Mucosa of descending colon (tissue), 3 donors: ENCODE measurements around the gene KCNA10. TPM values are rescaled to one million over a fixed set of nuclear protein-coding genes. Genes with fewer than 3 reads are reported as not detected.
A peak's percentile ranks its signal among the peaks of the same experiment; 100 is the strongest.
"Not testable (repeated sequence)": the region's sequence is repeated elsewhere in the genome, so short reads cannot be mapped to it uniquely, and the experiment has no call there.

Source experiments
- ATAC-seq: fragments of 200-7000 bp; cut with Tn5 transposase; one replicate; pipeline ENCODE4 v1.9.1; 2020; ENCODE audit warnings: mild to moderate bottlenecking, moderate library complexity
- DNase-seq, 3 donors: peaks; one replicate each; pipeline ENCODE4 v3.0.0-alpha.2; 2020
- H3K36me3 ChIP-seq: fragments of 200-600 bp; one replicate; pipeline ENCODE4 v1.8.0; 2021; ENCODE audit warnings: low read depth, mild to moderate bottlenecking
- H3K4me1 ChIP-seq: fragments of 200-600 bp; one replicate; pipeline ENCODE4 v1.8.0; 2021; ENCODE audit warnings: low read depth, mild to moderate bottlenecking
- H3K4me3 ChIP-seq: fragments of 200-600 bp; one replicate; pipeline ENCODE4 v1.8.0; 2021; ENCODE audit warnings: mild to moderate bottlenecking
- H3K9me3 ChIP-seq: fragments of 200-600 bp; one replicate; pipeline ENCODE4 v1.8.0; 2021; ENCODE audit warnings: mild to moderate bottlenecking
- intact Hi-C, 2 donors: fragments of 100-400 bp; cut with DNase I in 1 of 2; cut with micrococcal nuclease in 1 of 2; formaldehyde crosslinking; loops; one replicate each; pipeline versions ENCODE4 v1.11.0 to v1.11.1; 2022; cut with DNase I, micrococcal nuclease
- total RNA-seq, 3 donors: library from RNA; stranded (reverse); fragmentation: NEBNext Ultra II Directional in 2 of 3; extraction: Animal tissue kit (Norgen Biotek cat#: 25700) in 2 of 3; gene quantifications; one replicate each; pipeline versions ENCODE4 v1.2.1 to v1.2.4, GENCODE V29; 2021 to 2023
- TF ChIP-seq, protein P1 (sequence below): fragments of 200-600 bp; IDR thresholded peaks from one replicate; pipeline ENCODE4 v1.8.0; 2022; ENCODE audit warnings: antibody characterized with exemption, mild to moderate bottlenecking
- donor health status: DM: no; HTN: no; CAD: no; lungs with moderate emphysema.
- donor health status: DM: no; HTN: no; CAD: no.
- donor health status: DM: no; HTN: yes; CAD: no.

KCNA10 gene
- total RNA-seq, 3 donors from 2014 or later, result not detected

DNA sequence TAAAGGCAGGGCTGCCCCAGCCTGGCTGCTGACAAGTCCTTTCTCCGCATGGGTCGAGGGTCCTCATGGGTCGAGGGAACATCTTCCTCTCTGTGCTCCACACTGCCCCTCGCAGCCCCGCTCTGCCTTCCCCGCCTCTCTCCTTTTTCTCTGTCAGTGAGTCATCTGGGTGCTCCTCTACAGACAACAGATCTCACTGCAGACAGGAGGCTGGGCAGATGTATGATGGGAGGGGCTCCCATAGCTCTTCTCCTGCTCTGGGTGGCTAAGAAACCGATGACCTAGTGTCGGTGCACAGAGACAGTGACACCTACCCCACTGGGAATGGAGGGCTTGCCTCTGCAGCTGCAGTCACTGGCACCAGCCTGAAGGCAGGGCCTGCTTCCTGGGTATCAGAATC lies 5.5 kb downstream of the KCNA10 start:
- Histone ChIP-seq H3K36me3 (no peaks in the 10 kb centered on the region), H3K9me3 (no peaks in the 10 kb centered on the region), H3K4me3 (no peak overlapping the region), H3K4me1 (no peaks in the 10 kb centered on the region)
- DNase-seq (no peak), ATAC-seq (no peak)
- intact Hi-C loops, result no loop called here
- TF ChIP-seq, protein P1, sequence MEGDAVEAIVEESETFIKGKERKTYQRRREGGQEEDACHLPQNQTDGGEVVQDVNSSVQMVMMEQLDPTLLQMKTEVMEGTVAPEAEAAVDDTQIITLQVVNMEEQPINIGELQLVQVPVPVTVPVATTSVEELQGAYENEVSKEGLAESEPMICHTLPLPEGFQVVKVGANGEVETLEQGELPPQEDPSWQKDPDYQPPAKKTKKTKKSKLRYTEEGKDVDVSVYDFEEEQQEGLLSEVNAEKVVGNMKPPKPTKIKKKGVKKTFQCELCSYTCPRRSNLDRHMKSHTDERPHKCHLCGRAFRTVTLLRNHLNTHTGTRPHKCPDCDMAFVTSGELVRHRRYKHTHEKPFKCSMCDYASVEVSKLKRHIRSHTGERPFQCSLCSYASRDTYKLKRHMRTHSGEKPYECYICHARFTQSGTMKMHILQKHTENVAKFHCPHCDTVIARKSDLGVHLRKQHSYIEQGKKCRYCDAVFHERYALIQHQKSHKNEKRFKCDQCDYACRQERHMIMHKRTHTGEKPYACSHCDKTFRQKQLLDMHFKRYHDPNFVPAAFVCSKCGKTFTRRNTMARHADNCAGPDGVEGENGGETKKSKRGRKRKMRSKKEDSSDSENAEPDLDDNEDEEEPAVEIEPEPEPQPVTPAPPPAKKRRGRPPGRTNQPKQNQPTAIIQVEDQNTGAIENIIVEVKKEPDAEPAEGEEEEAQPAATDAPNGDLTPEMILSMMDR, result no peak

DNA sequence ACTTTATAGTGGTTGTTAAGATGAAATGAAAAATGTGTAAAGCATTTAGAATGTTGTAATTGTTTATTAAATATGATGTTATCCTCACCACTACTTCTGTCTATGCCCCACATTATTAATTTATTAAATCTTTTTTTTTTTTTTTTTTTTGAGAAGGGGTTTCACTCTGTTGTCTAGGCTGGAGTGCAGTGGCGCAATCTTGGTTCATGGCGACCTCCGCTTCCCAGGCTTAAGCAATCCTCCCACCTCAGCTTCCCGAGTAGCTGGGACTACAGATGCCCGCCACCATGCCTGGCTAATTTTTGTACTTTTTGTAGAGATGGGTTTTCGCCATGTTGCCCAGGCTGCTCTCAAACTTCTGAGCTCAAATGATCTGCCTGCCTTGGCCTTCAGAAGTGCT lies 7.5 kb downstream of the KCNA10 start:
- H3K4me3 ChIP-seq, result no peak overlapping the region
- DNase-seq (no peak), ATAC-seq (no peak)
- H3K9me3 ChIP-seq, result no peaks in the 10 kb centered on the region
- no peaks in the 10 kb centered on the region for H3K4me1 ChIP-seq
- H3K36me3 ChIP-seq, result no peaks in the 10 kb centered on the region
- TF ChIP-seq, protein P1, result no peak
- intact Hi-C loops, result no loop called here

DNA sequence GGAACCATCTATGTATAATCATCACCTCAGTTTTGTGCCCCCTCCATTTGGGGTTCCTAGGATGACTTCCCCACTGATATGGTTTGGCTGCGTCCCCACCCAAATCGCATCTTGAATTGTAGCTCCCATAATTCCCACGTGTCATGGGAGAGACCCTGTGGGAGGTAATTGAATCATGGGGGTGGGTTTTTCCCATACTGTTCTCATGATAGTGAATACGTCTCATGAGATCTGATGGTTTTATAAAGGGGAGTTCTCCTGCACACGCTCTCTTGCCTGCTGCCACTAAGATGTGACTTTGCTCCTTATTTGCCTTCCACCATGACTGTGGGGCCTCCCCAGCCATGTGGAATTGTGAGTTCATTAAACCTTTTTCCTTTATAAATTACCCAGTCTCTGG lies 8.1 kb downstream of the KCNA10 start:
- H3K9me3 ChIP-seq, H3K4me1 ChIP-seq, intact Hi-C loops, H3K4me3 ChIP-seq, DNase-seq, H3K36me3 ChIP-seq, ATAC-seq: not testable (repeated sequence)

DNA sequence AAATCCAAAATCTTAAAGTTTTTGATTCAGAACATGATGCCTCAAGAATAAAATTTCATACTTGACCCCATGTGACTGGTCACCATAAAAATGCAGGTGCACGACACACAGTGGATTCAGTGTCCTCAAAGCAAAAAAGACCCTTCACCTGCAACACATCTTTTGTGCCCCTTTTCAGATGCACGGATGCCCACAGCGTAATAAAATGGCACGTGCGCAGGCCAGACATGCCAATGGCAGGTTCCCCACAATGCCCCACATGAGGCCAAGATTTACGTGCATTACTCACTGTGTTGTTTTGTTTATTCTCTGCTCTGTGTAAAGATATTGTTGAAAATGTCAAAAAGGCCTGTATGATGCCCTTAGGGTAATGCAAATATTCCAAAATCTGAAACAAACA lies 9.3 kb downstream of the KCNA10 start:
- H3K36me3 ChIP-seq, result no peaks in the 10 kb centered on the region
- DNase-seq (no peak), ATAC-seq (no peak)
- H3K4me1 ChIP-seq, result no peaks in the 10 kb centered on the region
- no peaks in the 10 kb centered on the region for H3K9me3 ChIP-seq
- intact Hi-C loops, result no loop called here
- H3K4me3 ChIP-seq, result no peak overlapping the region
- TF ChIP-seq, protein P1, result no peak

DNA sequence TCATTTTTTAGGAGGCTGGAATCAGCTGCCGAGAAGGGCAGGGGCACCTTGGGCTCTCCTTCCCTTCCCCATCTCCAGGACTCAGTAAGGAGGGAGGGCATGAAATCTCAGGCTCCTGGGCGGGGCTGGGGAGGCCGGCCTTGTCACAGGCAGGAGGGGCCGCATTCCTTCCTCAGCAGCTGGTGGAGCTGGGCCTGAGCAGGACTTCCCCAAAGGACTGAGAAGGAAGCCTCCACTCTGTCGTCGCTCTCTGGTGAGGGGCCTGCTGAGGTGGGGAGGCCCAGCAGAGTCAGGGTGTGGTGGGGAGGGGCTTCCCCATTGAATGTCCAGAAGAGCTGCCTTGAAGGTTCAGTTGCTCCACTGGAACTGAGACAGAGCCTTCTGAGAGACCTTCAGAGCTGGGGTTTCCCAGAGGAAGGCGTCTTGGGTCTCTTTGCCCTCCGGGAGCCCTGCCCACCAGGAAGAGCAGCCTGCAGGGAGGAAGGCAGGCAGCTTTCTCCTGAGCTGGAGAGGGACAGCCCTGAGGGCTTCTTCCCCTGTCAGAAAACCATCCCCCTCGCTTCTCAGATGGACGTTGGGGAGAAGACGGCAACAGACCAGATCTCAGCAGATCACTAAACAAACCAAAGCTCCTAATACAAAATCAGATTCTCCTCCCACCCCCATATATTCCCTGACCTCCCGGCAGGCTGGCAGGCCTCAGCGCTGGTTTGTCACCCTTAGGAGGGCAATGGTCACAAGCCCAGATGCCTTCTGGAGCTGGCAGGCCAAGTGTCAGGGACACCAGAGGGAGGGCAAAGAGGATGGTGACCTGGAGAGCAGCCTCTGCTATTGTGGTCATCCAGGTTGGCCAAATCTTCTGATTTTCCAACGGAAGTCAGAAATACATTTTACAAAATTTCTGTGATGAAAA lies 10.7 kb downstream of the KCNA10 start:
- DNase-seq, result peak in 2 of 3 donors; percentile 31 to 36
- Histone ChIP-seq H3K4me3 (no peak overlapping the region), H3K36me3 (no peaks in the 10 kb centered on the region), H3K9me3 (no peaks in the 10 kb centered on the region), H3K4me1 (no peaks in the 10 kb centered on the region)
- intact Hi-C loops, result no loop called here
- ATAC-seq, result peak; percentile 66
- TF ChIP-seq, protein P1, result no peak

DNA sequence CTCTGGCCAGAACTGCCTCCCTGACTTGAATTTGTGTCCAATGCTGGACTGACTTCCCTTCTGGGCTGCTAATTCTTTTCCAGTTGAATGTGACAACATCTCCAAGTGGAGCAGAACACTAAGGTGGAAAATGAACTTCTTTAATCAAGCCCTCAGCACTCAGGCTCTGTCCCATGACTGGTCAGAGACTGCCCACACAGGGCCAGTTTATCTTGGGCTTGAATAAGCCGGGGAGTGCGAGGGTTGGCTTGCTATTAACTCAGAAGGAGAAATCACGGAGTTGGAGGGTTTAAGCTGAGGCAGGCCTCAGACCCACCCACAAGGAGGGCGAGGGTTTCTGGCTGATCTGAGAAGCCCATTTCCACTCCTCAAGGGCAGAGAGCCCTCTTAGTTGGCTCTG lies 12.4 kb downstream of the KCNA10 start:
- DNase-seq (no peak), ATAC-seq (no peak)
- H3K4me1 ChIP-seq, result no peaks in the 10 kb centered on the region
- no peaks in the 10 kb centered on the region for H3K9me3 ChIP-seq
- no peaks in the 10 kb centered on the region for H3K36me3 ChIP-seq
- intact Hi-C loops, result no loop called here
- H3K4me3 ChIP-seq, result no peak overlapping the region
- TF ChIP-seq, protein P1, result no peak
